Measurements from ENCODE around the gene OR6Q1.
A peak's percentile ranks its signal among the peaks of the same experiment; 100 is the strongest.

OR6Q1 gene

DNA sequence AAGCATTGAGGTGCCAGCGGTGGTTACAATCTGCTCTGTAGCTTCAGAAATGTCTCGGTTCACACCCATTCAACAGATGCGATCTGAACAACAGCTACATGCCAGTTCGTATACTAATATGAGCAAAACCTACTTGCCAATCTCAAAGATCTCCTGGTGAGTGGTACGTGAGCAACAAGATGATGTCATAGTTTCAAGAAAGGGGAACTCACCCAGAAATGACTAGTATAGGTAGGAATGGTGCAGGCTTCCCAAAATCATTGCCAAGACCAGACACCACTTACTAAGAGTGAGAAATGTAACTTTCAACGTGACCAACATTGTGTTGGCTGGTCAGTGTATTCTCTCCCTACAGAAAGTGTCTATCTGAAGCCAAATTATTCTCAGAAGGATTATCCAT, 31.1 kb downstream of the OR6Q1 start:
- TF ChIP-seq, protein P1, sequence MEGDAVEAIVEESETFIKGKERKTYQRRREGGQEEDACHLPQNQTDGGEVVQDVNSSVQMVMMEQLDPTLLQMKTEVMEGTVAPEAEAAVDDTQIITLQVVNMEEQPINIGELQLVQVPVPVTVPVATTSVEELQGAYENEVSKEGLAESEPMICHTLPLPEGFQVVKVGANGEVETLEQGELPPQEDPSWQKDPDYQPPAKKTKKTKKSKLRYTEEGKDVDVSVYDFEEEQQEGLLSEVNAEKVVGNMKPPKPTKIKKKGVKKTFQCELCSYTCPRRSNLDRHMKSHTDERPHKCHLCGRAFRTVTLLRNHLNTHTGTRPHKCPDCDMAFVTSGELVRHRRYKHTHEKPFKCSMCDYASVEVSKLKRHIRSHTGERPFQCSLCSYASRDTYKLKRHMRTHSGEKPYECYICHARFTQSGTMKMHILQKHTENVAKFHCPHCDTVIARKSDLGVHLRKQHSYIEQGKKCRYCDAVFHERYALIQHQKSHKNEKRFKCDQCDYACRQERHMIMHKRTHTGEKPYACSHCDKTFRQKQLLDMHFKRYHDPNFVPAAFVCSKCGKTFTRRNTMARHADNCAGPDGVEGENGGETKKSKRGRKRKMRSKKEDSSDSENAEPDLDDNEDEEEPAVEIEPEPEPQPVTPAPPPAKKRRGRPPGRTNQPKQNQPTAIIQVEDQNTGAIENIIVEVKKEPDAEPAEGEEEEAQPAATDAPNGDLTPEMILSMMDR (IDR thresholded peaks at IDR 0.05; ENCODE audit: low read depth, low read length), result no peak
- DNase-seq (ENCODE audit: low read depth in 2 of 2), result peak; percentile 41 to 95
- H3K4me3 ChIP-seq (replicated peaks in 1 of 2; ENCODE audit: low read depth in 2 of 2, low read length in 2 of 2), result no peak overlapping the region

DNA sequence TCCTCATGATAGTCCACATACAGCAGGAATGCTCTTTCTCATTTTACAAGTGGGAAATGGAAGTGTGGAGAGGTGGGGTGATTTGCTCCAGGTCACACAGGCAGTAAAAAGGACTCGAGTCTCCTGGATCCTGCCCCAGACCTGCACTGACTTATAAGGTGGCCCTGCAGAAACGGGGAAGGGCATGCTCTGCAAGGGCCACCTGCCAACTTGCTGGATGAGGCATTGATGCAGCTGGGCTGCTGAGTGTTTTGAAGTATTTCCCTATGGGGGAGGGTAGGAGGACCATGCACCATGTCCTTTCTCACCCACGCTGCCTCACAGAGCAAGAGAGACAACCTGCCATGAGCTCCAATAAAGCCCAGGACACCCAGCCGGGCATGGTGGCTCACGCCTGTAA, 36.9 kb downstream of the OR6Q1 start:
- TF ChIP-seq, protein P1 (IDR thresholded peaks at IDR 0.05; ENCODE audit: low read depth, low read length), result no peak
- DNase-seq (ENCODE audit: low read depth in 2 of 2), result no peak
- H3K4me3 ChIP-seq (replicated peaks in 1 of 2; ENCODE audit: low read depth in 2 of 2, low read length in 2 of 2), result no peak overlapping the region

DNA sequence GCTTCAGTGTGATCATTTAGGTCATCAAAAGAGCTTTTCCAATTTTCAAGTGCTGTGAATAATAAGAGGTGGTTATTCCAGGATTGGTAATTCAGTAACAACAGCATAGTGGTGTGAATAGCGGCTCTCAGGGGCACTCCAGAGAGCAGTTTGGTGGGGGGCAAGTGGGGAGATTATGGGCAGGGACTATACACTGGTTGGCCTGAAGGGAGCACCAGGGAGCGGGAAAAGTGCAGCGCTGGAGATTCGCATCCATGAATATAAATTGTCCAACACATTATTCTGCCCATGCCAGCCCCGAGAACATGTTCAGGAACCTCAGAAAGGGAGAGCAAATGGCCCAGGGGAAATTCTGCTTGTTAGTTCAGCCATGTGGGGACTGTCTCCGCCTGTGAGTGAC, 37.9 kb downstream of the OR6Q1 start:
- DNase-seq (ENCODE audit: low read depth in 2 of 2), result no peak
- TF ChIP-seq, protein P1 (IDR thresholded peaks at IDR 0.05; ENCODE audit: low read depth, low read length), result no peak
- no peak overlapping the region for H3K4me3 ChIP-seq (replicated peaks in 1 of 2; ENCODE audit: low read depth in 2 of 2, low read length in 2 of 2)

- no peak overlapping the region for H3K4me3 ChIP-seq (replicated peaks in 1 of 2; ENCODE audit: low read depth in 2 of 2, low read length in 2 of 2)
- DNase-seq (ENCODE audit: low read depth in 2 of 2), result no peak
- TF ChIP-seq, protein P1 (IDR thresholded peaks at IDR 0.05; ENCODE audit: low read depth, low read length), result no peak
Measured at GRCh38 chr11:58070585-58070984, 39.8 kb downstream of the OR6Q1 start.

- peak in 1 of 2 donors; percentile 67 for DNase-seq (ENCODE audit: low read depth in 2 of 2)
- TF ChIP-seq, protein P1 (IDR thresholded peaks at IDR 0.05; ENCODE audit: low read depth, low read length), result no peak
- no peak overlapping the region for H3K4me3 ChIP-seq (replicated peaks in 1 of 2; ENCODE audit: low read depth in 2 of 2, low read length in 2 of 2)
Measured at GRCh38 chr11:58075781-58076180, 45.0 kb downstream of the OR6Q1 start.
